ENCODE data around the gene TH. TPM values are rescaled to one million over a fixed set of nuclear protein-coding genes. Genes with fewer than 3 reads are reported as not detected.
A peak's percentile ranks its signal among the peaks of the same experiment; 100 is the strongest.

Gene TH
- total RNA-seq, 1 experiment from 2014 or later, result not detected

DNA sequence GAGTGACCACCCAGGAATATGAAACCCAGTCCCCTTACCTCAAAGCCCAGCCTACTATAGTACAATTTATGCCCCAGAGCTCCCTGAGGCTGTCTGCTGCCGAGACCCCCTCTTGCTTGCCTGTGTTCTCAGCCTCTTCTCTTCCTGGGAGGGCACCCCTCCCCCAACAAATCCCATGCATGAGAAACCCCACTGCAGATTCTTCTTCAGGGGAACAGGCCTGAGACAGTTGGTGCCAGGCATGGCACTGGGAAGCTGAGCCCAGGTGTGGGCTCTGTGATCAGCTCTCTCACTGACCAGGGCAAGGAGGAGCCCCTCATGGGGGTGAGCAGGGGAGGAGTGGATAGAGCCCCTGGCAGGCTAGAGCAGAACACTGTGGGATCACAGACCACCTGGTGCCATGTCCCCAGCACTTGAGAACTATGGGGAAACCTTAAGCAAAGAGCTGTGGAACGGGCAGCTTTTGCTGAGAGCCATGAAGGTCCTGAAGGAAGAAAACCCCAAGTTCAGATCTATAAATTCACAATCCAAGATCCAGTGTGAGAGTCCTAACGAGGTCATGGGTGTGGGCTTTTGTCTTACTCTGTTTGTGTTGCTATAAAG lies 46.5 kb upstream of the TH start:
- no peak for TF ChIP-seq TCF7L2 (IDR thresholded peaks at IDR 0.05; ENCODE audit: low read depth, low read length)
- no peak for TF ChIP-seq POLR2AphosphoS5 (IDR thresholded peaks at IDR 0.05; ENCODE audit: low read depth, low read length)
- TF ChIP-seq, protein P1, sequence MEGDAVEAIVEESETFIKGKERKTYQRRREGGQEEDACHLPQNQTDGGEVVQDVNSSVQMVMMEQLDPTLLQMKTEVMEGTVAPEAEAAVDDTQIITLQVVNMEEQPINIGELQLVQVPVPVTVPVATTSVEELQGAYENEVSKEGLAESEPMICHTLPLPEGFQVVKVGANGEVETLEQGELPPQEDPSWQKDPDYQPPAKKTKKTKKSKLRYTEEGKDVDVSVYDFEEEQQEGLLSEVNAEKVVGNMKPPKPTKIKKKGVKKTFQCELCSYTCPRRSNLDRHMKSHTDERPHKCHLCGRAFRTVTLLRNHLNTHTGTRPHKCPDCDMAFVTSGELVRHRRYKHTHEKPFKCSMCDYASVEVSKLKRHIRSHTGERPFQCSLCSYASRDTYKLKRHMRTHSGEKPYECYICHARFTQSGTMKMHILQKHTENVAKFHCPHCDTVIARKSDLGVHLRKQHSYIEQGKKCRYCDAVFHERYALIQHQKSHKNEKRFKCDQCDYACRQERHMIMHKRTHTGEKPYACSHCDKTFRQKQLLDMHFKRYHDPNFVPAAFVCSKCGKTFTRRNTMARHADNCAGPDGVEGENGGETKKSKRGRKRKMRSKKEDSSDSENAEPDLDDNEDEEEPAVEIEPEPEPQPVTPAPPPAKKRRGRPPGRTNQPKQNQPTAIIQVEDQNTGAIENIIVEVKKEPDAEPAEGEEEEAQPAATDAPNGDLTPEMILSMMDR (IDR thresholded peaks at IDR 0.05), result no peak
- TF ChIP-seq, protein P2, sequence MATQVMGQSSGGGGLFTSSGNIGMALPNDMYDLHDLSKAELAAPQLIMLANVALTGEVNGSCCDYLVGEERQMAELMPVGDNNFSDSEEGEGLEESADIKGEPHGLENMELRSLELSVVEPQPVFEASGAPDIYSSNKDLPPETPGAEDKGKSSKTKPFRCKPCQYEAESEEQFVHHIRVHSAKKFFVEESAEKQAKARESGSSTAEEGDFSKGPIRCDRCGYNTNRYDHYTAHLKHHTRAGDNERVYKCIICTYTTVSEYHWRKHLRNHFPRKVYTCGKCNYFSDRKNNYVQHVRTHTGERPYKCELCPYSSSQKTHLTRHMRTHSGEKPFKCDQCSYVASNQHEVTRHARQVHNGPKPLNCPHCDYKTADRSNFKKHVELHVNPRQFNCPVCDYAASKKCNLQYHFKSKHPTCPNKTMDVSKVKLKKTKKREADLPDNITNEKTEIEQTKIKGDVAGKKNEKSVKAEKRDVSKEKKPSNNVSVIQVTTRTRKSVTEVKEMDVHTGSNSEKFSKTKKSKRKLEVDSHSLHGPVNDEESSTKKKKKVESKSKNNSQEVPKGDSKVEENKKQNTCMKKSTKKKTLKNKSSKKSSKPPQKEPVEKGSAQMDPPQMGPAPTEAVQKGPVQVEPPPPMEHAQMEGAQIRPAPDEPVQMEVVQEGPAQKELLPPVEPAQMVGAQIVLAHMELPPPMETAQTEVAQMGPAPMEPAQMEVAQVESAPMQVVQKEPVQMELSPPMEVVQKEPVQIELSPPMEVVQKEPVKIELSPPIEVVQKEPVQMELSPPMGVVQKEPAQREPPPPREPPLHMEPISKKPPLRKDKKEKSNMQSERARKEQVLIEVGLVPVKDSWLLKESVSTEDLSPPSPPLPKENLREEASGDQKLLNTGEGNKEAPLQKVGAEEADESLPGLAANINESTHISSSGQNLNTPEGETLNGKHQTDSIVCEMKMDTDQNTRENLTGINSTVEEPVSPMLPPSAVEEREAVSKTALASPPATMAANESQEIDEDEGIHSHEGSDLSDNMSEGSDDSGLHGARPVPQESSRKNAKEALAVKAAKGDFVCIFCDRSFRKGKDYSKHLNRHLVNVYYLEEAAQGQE (IDR thresholded peaks at IDR 0.05; ENCODE audit: insufficient read depth in 1 of 2, low read depth in 2 of 2, low read length in 1 of 2), result no peak
- TF ChIP-seq SIN3A (IDR thresholded peaks at IDR 0.05; ENCODE audit: borderline replicate concordance, insufficient read depth, low read depth, low read length), result no peak

DNA sequence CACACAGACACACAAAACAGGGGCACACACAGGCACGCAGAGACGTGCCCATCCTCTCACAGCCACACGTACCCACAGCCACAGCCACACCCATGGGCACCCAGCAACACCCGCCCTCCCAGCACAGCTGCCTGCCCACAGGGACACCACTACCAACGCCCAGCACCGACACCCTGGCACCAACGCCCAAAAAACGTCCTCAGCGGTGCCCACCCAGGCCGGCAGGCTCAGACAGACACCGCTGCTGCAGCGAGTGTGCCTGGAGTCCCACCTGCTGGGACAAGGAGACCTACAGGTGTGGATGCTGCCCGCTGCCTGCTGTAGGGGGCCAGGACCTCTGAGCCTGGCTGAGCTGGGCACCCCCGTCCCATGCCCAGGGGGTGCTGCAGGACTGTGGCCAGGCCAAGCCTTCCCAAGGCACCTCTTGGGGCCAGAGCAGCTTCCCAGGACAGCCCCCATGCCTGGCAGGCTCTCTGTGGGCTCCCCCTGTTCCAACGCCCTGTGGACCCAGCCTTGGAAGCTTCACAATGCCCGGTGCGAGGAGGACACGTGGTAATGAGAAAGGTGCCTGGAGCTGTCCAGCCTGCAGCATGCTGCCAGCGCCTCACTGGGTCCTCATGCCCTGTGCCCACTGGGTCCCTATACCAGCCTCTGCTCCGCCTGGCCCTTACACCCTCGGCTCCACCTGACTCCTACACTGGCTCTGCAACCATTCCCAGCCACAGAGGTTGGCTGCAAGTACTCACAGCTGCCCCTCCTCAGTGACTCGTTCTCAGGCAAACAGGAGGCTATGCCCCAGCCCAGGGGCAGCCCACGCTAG lies 45.8 kb upstream of the TH start:
- Histone ChIP-seq H3K27me3 (ENCODE audit: control insufficient read depth, insufficient read depth, low read length) (peaks cover 2% of the 10 kb centered on the region; the same call in 1 of the 2 replicates), H3K4me3 (ENCODE audit: low read depth in 2 of 2, low read length in 2 of 2) (no peak overlapping the region), H3K36me3 (ENCODE audit: control insufficient read depth, insufficient read depth, low read length) (no peaks in the 10 kb centered on the region), H3K4me1 (ENCODE audit: control insufficient read depth, insufficient read depth, low read length) (no peaks in the 10 kb centered on the region), H3K27ac (ENCODE audit: low read length) (no peak overlapping the region), H3K9me3 (ENCODE audit: control insufficient read depth, insufficient read depth, low read depth, low read length) (no peaks in the 10 kb centered on the region)
- DNase-seq (ENCODE audit: low read depth, low spot score), result no peak
- POLR2A ChIA-PET, result no interaction called here
- peak; percentile 48 for ATAC-seq
- in situ Hi-C loops (cut with HindIII; ENCODE audit: low pct_unique_long_range_greater_than_20kb, low sequenced_read_pairs) (no loop called here), intact Hi-C loops (cut with micrococcal nuclease; ENCODE audit: unreplicated experiment) (no loop called here)
- BruUV-seq (replicated peaks), result no TSS peak
- CTCF ChIA-PET, result interaction anchor here (0.6 to 1.7 kb wide), 3 partner anchors 23 to 316 kb away, joined by 3 to 6 read pairs (median 3); no protein-coding TSS in a partner anchor
- TF ChIP-seq, protein P1 (IDR thresholded peaks at IDR 0.05), result no peak
- no peak for TF ChIP-seq TCF7L2 (IDR thresholded peaks at IDR 0.05; ENCODE audit: low read depth, low read length)
- TF ChIP-seq POLR2AphosphoS5 (IDR thresholded peaks at IDR 0.05; ENCODE audit: low read depth, low read length), result no peak
- no peak for TF ChIP-seq SIN3A (IDR thresholded peaks at IDR 0.05; ENCODE audit: borderline replicate concordance, insufficient read depth, low read depth, low read length)
- TF ChIP-seq, protein P2 (IDR thresholded peaks at IDR 0.05; ENCODE audit: insufficient read depth in 1 of 2, low read depth in 2 of 2, low read length in 1 of 2), result peak in 1 of 2 experiments; percentile 85; a peak in 2 of 4 replicates

More for the DNA sequence above, 46.5 kb upstream of the TH start:
- peaks cover 8% of the 10 kb centered on the region for H3K27me3 ChIP-seq (ENCODE audit: control insufficient read depth, insufficient read depth, low read length)
- in situ Hi-C loops (cut with HindIII; ENCODE audit: low pct_unique_long_range_greater_than_20kb, low sequenced_read_pairs), result no loop called here
- no peak for DNase-seq (ENCODE audit: low read depth, low spot score)
- no peaks in the 10 kb centered on the region for H3K9me3 ChIP-seq (ENCODE audit: control insufficient read depth, insufficient read depth, low read depth, low read length)
- no peaks in the 10 kb centered on the region for H3K4me1 ChIP-seq (ENCODE audit: control insufficient read depth, insufficient read depth, low read length)
- no peak overlapping the region for H3K4me3 ChIP-seq (ENCODE audit: low read depth in 2 of 2, low read length in 2 of 2)
- BruUV-seq (replicated peaks), result no TSS peak
- ChIA-PET CTCF (interaction anchor here (1.1 to 1.7 kb wide), 2 partner anchors 24 to 85 kb away, joined by 3 to 6 read pairs; no protein-coding TSS in a partner anchor), POLR2A (no interaction called here)
- no peak for ATAC-seq
- intact Hi-C loops (cut with micrococcal nuclease; ENCODE audit: unreplicated experiment), result no loop called here
- H3K27ac ChIP-seq (ENCODE audit: low read length), result no peak overlapping the region
- no peaks in the 10 kb centered on the region for H3K36me3 ChIP-seq (ENCODE audit: control insufficient read depth, insufficient read depth, low read length)

Measured in Panc1 (cell line).